Measurements from ENCODE around the gene NOXO1.

DNA sequence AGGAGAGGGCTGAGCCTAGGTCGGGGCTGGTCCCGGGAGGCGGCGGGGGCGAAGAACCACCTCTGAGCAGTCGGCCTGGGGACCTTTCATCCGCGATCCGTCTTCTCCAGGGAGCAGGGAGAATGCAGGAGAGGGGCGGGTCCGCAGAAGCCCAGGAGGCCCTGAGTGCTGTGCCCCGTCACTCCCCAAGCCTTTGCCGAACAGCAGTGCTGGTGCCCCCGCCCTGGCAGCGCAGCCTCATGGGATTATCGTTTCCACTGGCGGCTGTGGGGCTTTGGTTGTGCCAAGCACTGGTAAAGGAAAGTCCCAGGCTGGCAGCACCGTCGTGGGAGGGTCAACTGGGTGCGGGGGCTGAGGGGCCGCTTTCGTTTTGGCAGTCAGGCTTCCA, 8.8 kb downstream of the NOXO1 start:
- TF ChIP-seq EP300 (IDR thresholded peaks at IDR 0.05; ENCODE audit: borderline replicate concordance in 1 of 2, low read depth in 1 of 2, low read length in 1 of 2) (no peak), RAD21 (IDR thresholded peaks at IDR 0.05; ENCODE audit: low read length) (no peak), RXRA (IDR thresholded peaks at IDR 0.05; ENCODE audit: borderline replicate concordance, low read depth) (no peak), POLR2AphosphoS5 (IDR thresholded peaks at IDR 0.05; ENCODE audit: low read depth, low read length) (no peak), RCOR1 (IDR thresholded peaks at IDR 0.05; ENCODE audit: low read length) (no peak), EZH2phosphoT487 (IDR thresholded peaks at IDR 0.05; ENCODE audit: borderline replicate concordance, low read depth) (no peak), CTCF (IDR thresholded peaks at IDR 0.05) (no peak), GABPA (IDR thresholded peaks at IDR 0.05; ENCODE audit: low read depth) (no peak), MAX (IDR thresholded peaks at IDR 0.05; ENCODE audit: low read depth) (no peak), TAF1 (IDR thresholded peaks at IDR 0.05; ENCODE audit: borderline replicate concordance, low read depth, low read length) (no peak), JUND (IDR thresholded peaks at IDR 0.05) (no peak), YY1 (IDR thresholded peaks at IDR 0.05; ENCODE audit: low read depth) (no peak)
- TF ChIP-seq, protein P1, sequence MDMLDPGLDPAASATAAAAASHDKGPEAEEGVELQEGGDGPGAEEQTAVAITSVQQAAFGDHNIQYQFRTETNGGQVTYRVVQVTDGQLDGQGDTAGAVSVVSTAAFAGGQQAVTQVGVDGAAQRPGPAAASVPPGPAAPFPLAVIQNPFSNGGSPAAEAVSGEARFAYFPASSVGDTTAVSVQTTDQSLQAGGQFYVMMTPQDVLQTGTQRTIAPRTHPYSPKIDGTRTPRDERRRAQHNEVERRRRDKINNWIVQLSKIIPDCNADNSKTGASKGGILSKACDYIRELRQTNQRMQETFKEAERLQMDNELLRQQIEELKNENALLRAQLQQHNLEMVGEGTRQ (IDR thresholded peaks at IDR 0.05; ENCODE audit: borderline replicate concordance, low read depth, low read length), result no peak
